RWPE1 (cell line): ENCODE data around the gene CD7.

ENCODE experiments used
- CTCF ChIA-PET: fragments of 350-600 bp; sonication (Branson Sonifier 250); formaldehyde crosslinking; extraction: SDS; loops from one replicate; lab custom pipeline; 2021; lab: Yijun Ruan, JAX
- POLR2A ChIA-PET: fragments of 400-600 bp; formaldehyde crosslinking; extraction: SDS; loops from one replicate; lab custom pipeline; 2020; ENCODE audit warnings: antibody characterized with exemption; ENCODE audit not compliant: low non-redundant PET; lab: Yijun Ruan, JAX
- DNase-seq: peaks from one replicate; pipeline ENCODE4 v3.0.0; 2012; ENCODE audit warnings: low spot score
- H3K27ac ChIP-seq: fragments of 450-650 bp; 2 replicates; pipeline ENCODE4 v1.5.1; 2017
- CTCF ChIP-seq: fragments of 450-650 bp; conservative IDR thresholded peaks from 2 replicates; pipeline ENCODE4 v1.5.1; 2017; ENCODE audit warnings: low read depth, mild to moderate bottlenecking

The CD7 gene

GRCh38 chr17:82303944-82304808 is 13.2 kb downstream of the CD7 start:
- ChIA-PET CTCF (interaction anchor here (0.6 kb wide), 2 partner anchors 18 to 201 kb away, joined by 3 read pairs; no protein-coding TSS in a partner anchor), POLR2A (no interaction called here)
- no peak for TF ChIP-seq CTCF
- no peak for DNase-seq
- peak overlapping the region; percentile 100 for H3K27ac ChIP-seq

- ChIA-PET POLR2A (no interaction called here), CTCF (interaction anchor here (0.6 kb wide), 1 partner anchor 19 kb away, joined by 3 read pairs; no protein-coding TSS in a partner anchor)
- H3K27ac ChIP-seq = peak overlapping the region; percentile 100
- DNase-seq = no peak
- TF ChIP-seq CTCF = no peak
Measured at GRCh38 chr17:82302991-82303943, 14.1 kb downstream of the CD7 start.

- no peak for TF ChIP-seq CTCF
- peak overlapping the region; percentile 100 for H3K27ac ChIP-seq
- POLR2A ChIA-PET = no interaction called here
- no peak for DNase-seq
- CTCF ChIA-PET = interaction anchor here (1.5 kb wide), 1 partner anchor 19 kb away, joined by 6 read pairs; no protein-coding TSS in a partner anchor
Measured at GRCh38 chr17:82302568-82302963, 14.8 kb downstream of the CD7 start.

GRCh38 chr17:82301916-82302567 is 15.4 kb downstream of the CD7 start:
- POLR2A ChIA-PET = interaction anchor here (0.6 kb wide), 1 partner anchor 197 kb away, joined by 4 read pairs; no protein-coding TSS in a partner anchor
- no peak for DNase-seq
- CTCF ChIA-PET = interaction anchor here (0.6 to 1.6 kb wide), 3 partner anchors 9 to 34 kb away, joined by 4 to 6 read pairs (median 5); no protein-coding TSS in a partner anchor
- no peak for TF ChIP-seq CTCF
- H3K27ac ChIP-seq = peak overlapping the region; percentile 100

GRCh38 chr17:82301300-82301915 is 16.0 kb downstream of the CD7 start:
- H3K27ac ChIP-seq = peak overlapping the region; percentile 100
- ChIA-PET CTCF (interaction anchor here (0.6 to 1.6 kb wide), 11 partner anchors 9 to 305 kb away, joined by 3 to 6 read pairs (median 4); no protein-coding TSS in a partner anchor), POLR2A (interaction anchor here (0.5 to 0.6 kb wide), 2 partner anchors 33 to 196 kb away, joined by 4 to 5 read pairs; no protein-coding TSS in a partner anchor)

More at GRCh38 chr17:82301300-82301915, 16.0 kb downstream of the CD7 start:
- TF ChIP-seq CTCF = no peak
- no peak for DNase-seq
